Stimulated activated CD4-positive, alpha-beta T cell treated with anti-CD3 and anti-CD28 coated beads, TNF-alpha, amount 100 ng/mL, for 48 hours (primary cell): ENCODE measurements around the gene EFCAB6.

Experiments used
- DNase-seq, 3 donors: peaks; one replicate each; pipeline ENCODE4 v3.0.0-alpha.2; 2020; ENCODE audit warnings: low read depth in 3 of 3

EFCAB6 gene

GRCh38 chr22:43812149-43812842, at the start of gene EFCAB6:
EFCAB6 (minus strand) TSS chr22:43812305; CDS start chr22:43782318, 29,987 bp downstream.
- peak; percentile 84 to 92 (median 87) for DNase-seq

GRCh38 chr22:43861529-43861928, 49.4 kb upstream of the EFCAB6 start:
- DNase-seq = no peak

- DNase-seq = no peak
These were observed 48.7 kb upstream of the EFCAB6 start for GRCh38 chr22:43860831-43861230.

GRCh38 chr22:43860126-43860525, 48.0 kb upstream of the EFCAB6 start:
- no peak for DNase-seq

GRCh38 chr22:43859621-43860020, 47.5 kb upstream of the EFCAB6 start:
- no peak for DNase-seq

GRCh38 chr22:43859176-43859575, 47.1 kb upstream of the EFCAB6 start:
- no peak for DNase-seq

GRCh38 chr22:43858156-43858895, 46.2 kb upstream of the EFCAB6 start:
- no peak for DNase-seq

GRCh38 chr22:43857367-43857766, 45.3 kb upstream of the EFCAB6 start:
- DNase-seq = no peak

- no peak for DNase-seq
These were observed 43.3 kb upstream of the EFCAB6 start for GRCh38 chr22:43855431-43855830.

GRCh38 chr22:43854786-43855271, 42.7 kb upstream of the EFCAB6 start:
- DNase-seq = no peak

- no peak for DNase-seq
These were observed 42.1 kb upstream of the EFCAB6 start for GRCh38 chr22:43854121-43854785.

GRCh38 chr22:43853328-43853931, 41.3 kb upstream of the EFCAB6 start:
- no peak for DNase-seq

GRCh38 chr22:43852573-43853327, 40.6 kb upstream of the EFCAB6 start:
- DNase-seq = no peak

- DNase-seq = no peak
These were observed 39.8 kb upstream of the EFCAB6 start for GRCh38 chr22:43851979-43852307.

GRCh38 chr22:43851058-43851978, 39.2 kb upstream of the EFCAB6 start:
- DNase-seq = no peak

GRCh38 chr22:43850529-43850928, 38.4 kb upstream of the EFCAB6 start:
- DNase-seq = no peak

GRCh38 chr22:43849731-43850130, 37.6 kb upstream of the EFCAB6 start:
- no peak for DNase-seq

GRCh38 chr22:43848366-43849171, 36.5 kb upstream of the EFCAB6 start:
- no peak for DNase-seq
